GM18868 (cell line): Measurements from ENCODE around the gene PAX2.

ENCODE experiments used
- ATAC-seq: cut with Tn5 transposase; IDR thresholded peaks from one replicate; pipeline ENCODE4 v1.9.1; 2021; ENCODE audit warnings: mild to moderate bottlenecking, moderate library complexity; ENCODE audit not compliant: unreplicated experiment

The PAX2 gene

GRCh38 chr10:100723770-100724530 lies 21.4 kb upstream of the PAX2 start:
- ATAC-seq: no peak

GRCh38 chr10:100724531-100725027 lies 20.8 kb upstream of the PAX2 start:
- no peak for ATAC-seq

- no peak for ATAC-seq
These were observed 20.3 kb upstream of the PAX2 start for GRCh38 chr10:100725071-100725471.

DNA sequence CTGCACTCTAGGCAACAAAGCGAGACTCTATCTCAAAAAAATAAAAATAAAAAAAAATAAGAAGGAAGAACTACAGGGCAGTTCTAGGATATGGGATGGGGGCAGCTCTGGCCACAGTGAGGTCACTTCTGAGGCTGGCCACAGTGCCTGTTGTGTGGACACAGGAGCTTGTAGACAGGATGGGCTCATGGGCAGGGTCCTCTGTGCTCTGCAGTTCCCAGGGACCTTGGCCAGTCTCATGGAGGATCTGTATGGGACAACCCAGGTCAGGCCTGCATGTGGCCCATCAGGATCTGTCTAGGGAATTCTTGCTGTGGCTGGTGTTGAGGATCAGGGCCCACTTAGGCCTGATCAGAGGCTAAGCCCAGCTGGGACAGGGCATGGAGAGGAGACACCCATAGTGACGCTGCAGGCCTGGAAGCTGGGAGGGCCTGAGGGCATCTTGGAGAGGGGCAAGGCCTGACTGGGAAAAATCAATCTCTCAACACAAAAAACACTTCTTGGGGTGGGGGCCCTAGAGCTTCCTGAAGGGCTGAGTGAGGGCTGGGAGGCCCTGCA lies 19.4 kb upstream of the PAX2 start:
- no peak for ATAC-seq

DNA sequence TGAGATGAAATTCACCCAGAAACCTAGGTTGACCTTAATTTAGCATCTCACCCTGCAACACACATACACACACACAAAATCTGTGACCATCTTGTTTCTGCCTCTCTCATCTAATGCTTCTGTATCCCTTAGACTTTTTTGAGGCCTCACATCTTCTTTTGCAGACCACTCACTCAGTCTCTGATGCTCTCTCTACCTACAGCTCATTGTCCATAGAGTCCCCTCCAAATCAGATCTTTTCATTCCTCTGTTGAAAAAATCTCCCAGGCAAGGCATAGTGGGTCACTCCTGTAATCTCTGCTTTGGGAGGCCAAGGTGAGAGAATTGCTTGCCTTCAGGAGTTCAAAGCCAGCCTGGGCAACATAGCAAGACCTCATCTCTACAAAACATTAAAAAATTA lies 17.6 kb upstream of the PAX2 start:
- no peak for ATAC-seq

- ATAC-seq: no peak
These were observed 16.2 kb upstream of the PAX2 start for GRCh38 chr10:100728928-100729861.

DNA sequence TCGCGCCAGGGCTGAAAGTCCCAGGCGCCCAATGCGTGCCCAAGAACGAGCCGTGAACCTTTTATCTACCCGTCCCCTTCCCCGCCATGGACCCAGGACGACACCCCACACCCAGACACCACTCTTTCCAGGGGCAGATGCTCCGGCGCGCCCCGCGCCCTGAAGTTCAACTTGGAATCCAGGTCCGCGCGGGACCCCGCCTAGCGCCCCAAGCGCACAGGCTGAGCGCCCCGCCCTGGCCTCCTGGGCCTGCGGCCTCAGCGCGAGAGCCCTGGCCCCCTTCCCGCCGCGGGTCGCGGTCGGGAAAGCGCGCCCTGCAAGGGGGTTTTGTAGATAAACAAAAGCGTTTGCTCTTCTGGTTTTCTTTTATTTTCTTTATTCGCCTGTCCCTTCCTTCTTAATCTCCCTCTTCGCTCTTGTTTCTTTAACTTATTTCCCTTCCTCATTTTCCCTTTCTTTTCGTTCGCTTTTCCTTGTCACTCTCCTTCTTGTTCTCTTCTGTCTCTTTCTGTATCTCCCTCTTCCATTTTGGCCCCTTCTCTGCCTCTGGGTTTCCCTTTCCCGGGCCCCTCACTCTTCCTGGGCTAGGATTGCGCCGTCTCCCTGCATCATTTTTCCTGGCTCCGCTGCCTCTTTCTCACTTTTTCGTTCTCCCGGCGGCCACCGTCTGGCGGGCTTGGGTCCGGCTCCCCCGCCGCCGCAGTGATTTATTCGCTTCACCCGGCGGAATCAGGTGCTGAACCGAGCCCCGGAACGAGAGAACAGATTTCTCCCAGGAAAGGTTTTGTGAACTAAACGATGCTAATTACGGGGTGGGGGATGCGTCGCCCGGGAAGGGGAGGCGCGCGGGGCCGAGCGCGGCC lies 15.3 kb upstream of the PAX2 start:
- ATAC-seq: no peak

DNA sequence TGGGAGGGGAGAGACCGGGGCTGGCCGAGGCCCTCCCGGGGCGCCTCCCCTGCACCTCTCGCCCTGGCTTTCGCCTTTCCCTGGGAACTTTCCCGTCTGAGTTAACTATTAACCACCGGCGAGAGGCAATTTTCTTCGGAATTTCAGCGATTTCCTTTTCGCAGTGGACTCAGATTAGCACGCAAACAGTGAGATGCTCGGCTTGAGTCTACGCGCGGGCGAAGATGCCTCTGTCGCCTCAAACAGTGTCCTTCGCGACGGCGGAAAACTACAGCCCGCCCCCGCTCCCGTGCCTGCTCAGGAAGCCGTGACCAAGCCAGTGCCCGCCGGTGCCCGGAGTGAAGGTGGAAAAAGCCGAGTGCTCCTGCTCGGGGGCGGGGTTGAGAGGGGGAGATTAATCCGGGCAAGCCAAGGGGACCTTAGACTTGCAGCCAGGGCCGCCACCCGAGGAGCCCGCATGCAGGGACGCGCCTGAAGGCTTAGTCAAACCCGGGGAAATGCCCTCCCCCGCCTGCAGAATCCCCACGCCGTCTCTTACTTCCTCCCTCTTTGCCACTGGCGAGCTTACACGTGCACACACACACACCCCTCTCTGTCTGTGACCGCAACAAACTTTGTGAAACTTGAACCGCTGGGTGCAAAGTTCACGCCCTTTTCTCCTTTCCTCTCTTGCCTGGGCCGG lies 14.5 kb upstream of the PAX2 start:
- peak; percentile 69 for ATAC-seq

- no peak for ATAC-seq
These were observed 13.8 kb upstream of the PAX2 start for GRCh38 chr10:100731407-100732240.

DNA sequence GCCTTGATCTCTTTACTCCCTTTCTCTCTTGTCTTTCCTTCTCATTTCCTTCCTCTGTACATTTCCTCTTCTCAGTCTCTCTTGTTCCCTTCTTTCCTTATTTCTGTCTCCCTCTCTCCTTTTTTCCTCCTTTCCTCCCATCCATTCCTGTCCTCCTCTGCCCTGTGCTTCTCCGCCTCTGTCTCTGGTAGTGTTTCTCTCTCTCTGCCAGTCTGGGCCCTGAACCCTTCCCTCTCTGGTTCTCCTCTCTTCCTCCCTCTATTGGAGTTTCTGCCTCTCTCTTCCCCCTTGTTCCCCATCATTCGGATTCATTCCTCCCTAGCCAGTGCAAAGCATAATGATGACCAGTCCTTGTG lies 13.2 kb upstream of the PAX2 start:
- no peak for ATAC-seq

DNA sequence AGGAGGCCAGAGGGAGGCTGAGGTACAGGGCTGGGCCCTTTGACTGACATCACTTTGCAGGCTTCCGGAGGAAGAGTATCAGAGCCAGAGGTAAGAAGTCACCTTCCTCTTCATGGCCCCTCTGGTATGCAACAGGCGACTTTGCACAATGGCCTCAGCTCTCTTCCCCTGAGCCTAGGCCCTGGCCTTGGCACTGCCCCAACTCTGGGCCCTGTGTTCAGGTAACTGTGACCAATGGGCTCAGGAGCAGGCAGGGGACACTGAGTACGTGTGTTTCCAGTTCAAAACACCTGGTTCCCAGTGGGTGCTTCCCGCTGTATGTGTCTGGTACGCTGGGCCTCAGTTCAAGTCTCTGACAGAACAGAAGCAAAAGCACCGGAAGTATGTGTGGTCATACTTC lies 12.1 kb upstream of the PAX2 start:
- ATAC-seq: no peak

GRCh38 chr10:100734295-100735086 lies 10.9 kb upstream of the PAX2 start:
- no peak for ATAC-seq

- ATAC-seq: no peak
These were observed 10.4 kb upstream of the PAX2 start for GRCh38 chr10:100735087-100735336.

GRCh38 chr10:100735337-100736143 lies 9.8 kb upstream of the PAX2 start:
- ATAC-seq: no peak

GRCh38 chr10:100736144-100736808 lies 9.1 kb upstream of the PAX2 start:
- no peak for ATAC-seq

GRCh38 chr10:100736809-100737354 lies 8.5 kb upstream of the PAX2 start:
- ATAC-seq: no peak
